HepG2 (cell line): Measurements from ENCODE around the gene PDCL3. TPM values are rescaled to one million over a fixed set of nuclear protein-coding genes. Genes with fewer than 3 reads are reported as not detected.

Source experiments
- CENPT ChIP-seq: sonication (generic); formaldehyde crosslinking; IDR thresholded peaks from 2 replicates; pipeline ENCODE4 v1.8.0; 2022; ENCODE audit warnings: low read depth, mild to moderate bottlenecking, moderate library complexity, missing genetic modification reagents
- HMG20B ChIP-seq: conservative IDR thresholded peaks from 2 replicates; pipeline ENCODE4 v1.6.1; 2016; ENCODE audit warnings: missing genetic modification reagents, missing compliant biosample characterization
- NFE2L1 ChIP-seq: sonication (generic); formaldehyde crosslinking; IDR thresholded peaks from 2 replicates; pipeline ENCODE4 v1.4.0; 2020; ENCODE audit warnings: missing genetic modification reagents, mild to moderate bottlenecking, borderline replicate concordance
- PCBP2 ChIP-seq: fragments of 200-400 bp; formaldehyde crosslinking; optimal IDR thresholded peaks from 2 replicates; pipeline ENCODE3; 2018; ENCODE audit warnings: low read length, low read depth; ENCODE audit not compliant: poor library complexity, severe bottlenecking
- PRMT3 ChIP-seq: sonication (generic); formaldehyde crosslinking; IDR thresholded peaks from 2 replicates; pipeline ENCODE4 v1.8.1; 2022; ENCODE audit warnings: low read depth, mild to moderate bottlenecking, moderate library complexity, missing genetic modification reagents, borderline replicate concordance
- THYN1 ChIP-seq: sonication (generic); formaldehyde crosslinking; IDR thresholded peaks from 2 replicates; pipeline ENCODE4 v1.8.1; 2023; ENCODE audit warnings: low read depth, mild to moderate bottlenecking, moderate library complexity, missing genetic modification reagents, borderline replicate concordance
- ZKSCAN5 ChIP-seq: sonication (generic); formaldehyde crosslinking; IDR thresholded peaks from 2 replicates; pipeline ENCODE4 v1.5.1; 2020; ENCODE audit warnings: mild to moderate bottlenecking, missing genetic modification reagents
- ZNF317 ChIP-seq: sonication (generic); formaldehyde crosslinking; IDR thresholded peaks from 2 replicates; pipeline ENCODE4 v1.5.0; 2020; ENCODE audit warnings: mild to moderate bottlenecking, missing genetic modification reagents
- ZNF383 ChIP-seq: sonication (generic); formaldehyde crosslinking; IDR thresholded peaks from 2 replicates; pipeline ENCODE4 v1.4.0; 2020; ENCODE audit warnings: missing genetic modification reagents, mild to moderate bottlenecking, borderline replicate concordance
- ZNF44 ChIP-seq: sonication (generic); formaldehyde crosslinking; IDR thresholded peaks from 2 replicates; pipeline ENCODE4 v1.5.1; 2020; ENCODE audit warnings: mild to moderate bottlenecking, missing genetic modification reagents
- ZNF564 ChIP-seq: sonication (generic); formaldehyde crosslinking; IDR thresholded peaks from 2 replicates; pipeline ENCODE4 v1.8.1; 2023; ENCODE audit warnings: mild to moderate bottlenecking, missing genetic modification reagents
- ZNF589 ChIP-seq: sonication (generic); formaldehyde crosslinking; conservative IDR thresholded peaks from 2 replicates; pipeline ENCODE4 v1.8.0; 2022; ENCODE audit warnings: mild to moderate bottlenecking, moderate library complexity, missing genetic modification reagents
- ZNF607 ChIP-seq: sonication (generic); formaldehyde crosslinking; IDR thresholded peaks from 2 replicates; pipeline ENCODE4 v1.5.1; 2020; ENCODE audit warnings: missing genetic modification reagents, mild to moderate bottlenecking, borderline replicate concordance
- ZNF749 ChIP-seq: sonication (generic); formaldehyde crosslinking; IDR thresholded peaks from 2 replicates; pipeline ENCODE4 v1.8.0; 2022; ENCODE audit warnings: mild to moderate bottlenecking, missing genetic modification reagents, moderate library complexity, borderline replicate concordance
- polyA plus RNA-seq, 8 experiments: library from polyadenylated mRNA; depleted of rRNA in 3 of 8; stranded (reverse) in 7 of 8; unstranded in 1 of 8; fragments of >200 nt; fragmentation: Illumina TruSeq in 4 of 8; extraction: Trizol in 4 of 8; gene quantifications; 2 replicates each; pipeline versions ENCODE4 v1.2.1 to v1.2.3, GENCODE V29; 2011 to 2016; ENCODE audit warnings: low read depth in 4 of 8, missing spikeins in 1 of 8, mixed read lengths in 1 of 8; ENCODE audit not compliant: insufficient read depth in 1 of 8
- total RNA-seq, 5 experiments: library from RNA; depleted of rRNA; stranded (reverse); fragments of >200 nt; fragmentation: Illumina TruSeq; extraction: Trizol; gene quantifications; 2 replicates each; pipeline ENCODE4 v1.2.3, GENCODE V29; 2016; ENCODE audit warnings: low read depth in 1 of 5
- TF ChIP-seq, protein P1 (sequence below): sonication (generic); formaldehyde crosslinking; IDR thresholded peaks from 2 replicates; pipeline ENCODE4 v1.8.1; 2022; ENCODE audit warnings: low read depth, mild to moderate bottlenecking, missing genetic modification reagents
- TF ChIP-seq, protein P2 (sequence below): IDR thresholded peaks from 2 replicates; pipeline ENCODE4 v1.6.1; 2016; ENCODE audit warnings: missing compliant biosample characterization, missing genetic modification reagents, borderline replicate concordance
- TF ChIP-seq, protein P3 (sequence below): sonication (generic); formaldehyde crosslinking; IDR thresholded peaks from 2 replicates; pipeline ENCODE4 v1.4.0; 2020; ENCODE audit warnings: missing genetic modification reagents, borderline replicate concordance
- TF ChIP-seq, protein P4 (sequence below): sonication (generic); formaldehyde crosslinking; conservative IDR thresholded peaks from 2 replicates; pipeline ENCODE4 v1.8.0; 2022; ENCODE audit warnings: low read depth, missing genetic modification reagents

The PDCL3 gene
- total and polyA plus RNA-seq, 2 of the 13 experiments (the other 11 are each of a cell fraction or from before 2014, with no cell fraction given): 14.4 to 24.4 TPM

GRCh38 chr2:100562613-100563406 lies at the start of gene PDCL3 (continued):
- TF ChIP-seq ZKSCAN5 (CRISPR knock-in tag): no peak
- peak; percentile 70; the same call in 1 of the 2 replicates for TF ChIP-seq ZNF383 (CRISPR knock-in tag)
- TF ChIP-seq, protein P1, sequence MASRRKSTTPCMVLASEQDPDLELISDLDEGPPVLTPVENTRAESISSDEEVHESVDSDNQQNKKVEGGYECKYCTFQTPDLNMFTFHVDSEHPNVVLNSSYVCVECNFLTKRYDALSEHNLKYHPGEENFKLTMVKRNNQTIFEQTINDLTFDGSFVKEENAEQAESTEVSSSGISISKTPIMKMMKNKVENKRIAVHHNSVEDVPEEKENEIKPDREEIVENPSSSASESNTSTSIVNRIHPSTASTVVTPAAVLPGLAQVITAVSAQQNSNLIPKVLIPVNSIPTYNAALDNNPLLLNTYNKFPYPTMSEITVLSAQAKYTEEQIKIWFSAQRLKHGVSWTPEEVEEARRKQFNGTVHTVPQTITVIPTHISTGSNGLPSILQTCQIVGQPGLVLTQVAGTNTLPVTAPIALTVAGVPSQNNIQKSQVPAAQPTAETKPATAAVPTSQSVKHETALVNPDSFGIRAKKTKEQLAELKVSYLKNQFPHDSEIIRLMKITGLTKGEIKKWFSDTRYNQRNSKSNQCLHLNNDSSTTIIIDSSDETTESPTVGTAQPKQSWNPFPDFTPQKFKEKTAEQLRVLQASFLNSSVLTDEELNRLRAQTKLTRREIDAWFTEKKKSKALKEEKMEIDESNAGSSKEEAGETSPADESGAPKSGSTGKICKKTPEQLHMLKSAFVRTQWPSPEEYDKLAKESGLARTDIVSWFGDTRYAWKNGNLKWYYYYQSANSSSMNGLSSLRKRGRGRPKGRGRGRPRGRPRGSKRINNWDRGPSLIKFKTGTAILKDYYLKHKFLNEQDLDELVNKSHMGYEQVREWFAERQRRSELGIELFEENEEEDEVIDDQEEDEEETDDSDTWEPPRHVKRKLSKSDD (CRISPR knock-in tag): no peak; the same call in 1 of the 2 replicates
- TF ChIP-seq, protein P2, sequence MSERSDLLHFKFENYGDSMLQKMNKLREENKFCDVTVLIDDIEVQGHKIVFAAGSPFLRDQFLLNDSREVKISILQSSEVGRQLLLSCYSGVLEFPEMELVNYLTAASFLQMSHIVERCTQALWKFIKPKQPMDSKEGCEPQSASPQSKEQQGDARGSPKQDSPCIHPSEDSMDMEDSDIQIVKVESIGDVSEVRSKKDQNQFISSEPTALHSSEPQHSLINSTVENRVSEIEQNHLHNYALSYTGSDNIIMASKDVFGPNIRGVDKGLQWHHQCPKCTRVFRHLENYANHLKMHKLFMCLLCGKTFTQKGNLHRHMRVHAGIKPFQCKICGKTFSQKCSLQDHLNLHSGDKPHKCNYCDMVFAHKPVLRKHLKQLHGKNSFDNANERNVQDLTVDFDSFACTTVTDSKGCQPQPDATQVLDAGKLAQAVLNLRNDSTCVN (CRISPR knock-in tag): peak; percentile 72; the same call in 1 of the 2 replicates
- peak; percentile 99 for TF ChIP-seq ZNF607 (CRISPR knock-in tag)
- no peak for TF ChIP-seq PRMT3 (CRISPR knock-in tag)
- peak; percentile 83 for TF ChIP-seq ZNF564 (CRISPR knock-in tag)
- TF ChIP-seq HMG20B (CRISPR knock-in tag): no peak; the same call in 1 of the 2 replicates
- no peak for TF ChIP-seq ZNF317
- peak; percentile 86; the same call in 1 of the 2 replicates for TF ChIP-seq ZNF589 (CRISPR knock-in tag)
- TF ChIP-seq, protein P3, sequence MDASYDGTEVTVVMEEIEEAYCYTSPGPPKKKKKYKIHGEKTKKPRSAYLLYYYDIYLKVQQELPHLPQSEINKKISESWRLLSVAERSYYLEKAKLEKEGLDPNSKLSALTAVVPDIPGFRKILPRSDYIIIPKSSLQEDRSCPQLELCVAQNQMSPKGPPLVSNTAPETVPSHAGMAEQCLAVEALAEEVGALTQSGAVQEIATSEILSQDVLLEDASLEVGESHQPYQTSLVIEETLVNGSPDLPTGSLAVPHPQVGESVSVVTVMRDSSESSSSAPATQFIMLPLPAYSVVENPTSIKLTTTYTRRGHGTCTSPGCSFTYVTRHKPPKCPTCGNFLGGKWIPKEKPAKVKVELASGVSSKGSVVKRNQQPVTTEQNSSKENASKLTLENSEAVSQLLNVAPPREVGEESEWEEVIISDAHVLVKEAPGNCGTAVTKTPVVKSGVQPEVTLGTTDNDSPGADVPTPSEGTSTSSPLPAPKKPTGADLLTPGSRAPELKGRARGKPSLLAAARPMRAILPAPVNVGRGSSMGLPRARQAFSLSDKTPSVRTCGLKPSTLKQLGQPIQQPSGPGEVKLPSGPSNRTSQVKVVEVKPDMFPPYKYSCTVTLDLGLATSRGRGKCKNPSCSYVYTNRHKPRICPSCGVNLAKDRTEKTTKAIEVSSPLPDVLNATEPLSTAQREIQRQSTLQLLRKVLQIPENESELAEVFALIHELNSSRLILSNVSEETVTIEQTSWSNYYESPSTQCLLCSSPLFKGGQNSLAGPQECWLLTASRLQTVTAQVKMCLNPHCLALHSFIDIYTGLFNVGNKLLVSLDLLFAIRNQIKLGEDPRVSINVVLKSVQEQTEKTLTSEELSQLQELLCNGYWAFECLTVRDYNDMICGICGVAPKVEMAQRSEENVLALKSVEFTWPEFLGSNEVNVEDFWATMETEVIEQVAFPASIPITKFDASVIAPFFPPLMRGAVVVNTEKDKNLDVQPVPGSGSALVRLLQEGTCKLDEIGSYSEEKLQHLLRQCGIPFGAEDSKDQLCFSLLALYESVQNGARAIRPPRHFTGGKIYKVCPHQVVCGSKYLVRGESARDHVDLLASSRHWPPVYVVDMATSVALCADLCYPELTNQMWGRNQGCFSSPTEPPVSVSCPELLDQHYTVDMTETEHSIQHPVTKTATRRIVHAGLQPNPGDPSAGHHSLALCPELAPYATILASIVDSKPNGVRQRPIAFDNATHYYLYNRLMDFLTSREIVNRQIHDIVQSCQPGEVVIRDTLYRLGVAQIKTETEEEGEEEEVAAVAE (CRISPR knock-in tag): no peak
- TF ChIP-seq ZNF749 (CRISPR knock-in tag): 0 out of 2 replicates have a peak, but pooled peaks have one; percentile 56
- no peak for TF ChIP-seq CENPT (CRISPR knock-in tag)
- TF ChIP-seq, protein P4, sequence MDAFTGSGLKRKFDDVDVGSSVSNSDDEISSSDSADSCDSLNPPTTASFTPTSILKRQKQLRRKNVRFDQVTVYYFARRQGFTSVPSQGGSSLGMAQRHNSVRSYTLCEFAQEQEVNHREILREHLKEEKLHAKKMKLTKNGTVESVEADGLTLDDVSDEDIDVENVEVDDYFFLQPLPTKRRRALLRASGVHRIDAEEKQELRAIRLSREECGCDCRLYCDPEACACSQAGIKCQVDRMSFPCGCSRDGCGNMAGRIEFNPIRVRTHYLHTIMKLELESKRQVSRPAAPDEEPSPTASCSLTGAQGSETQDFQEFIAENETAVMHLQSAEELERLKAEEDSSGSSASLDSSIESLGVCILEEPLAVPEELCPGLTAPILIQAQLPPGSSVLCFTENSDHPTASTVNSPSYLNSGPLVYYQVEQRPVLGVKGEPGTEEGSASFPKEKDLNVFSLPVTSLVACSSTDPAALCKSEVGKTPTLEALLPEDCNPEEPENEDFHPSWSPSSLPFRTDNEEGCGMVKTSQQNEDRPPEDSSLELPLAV (CRISPR knock-in tag): no peak
- no peak for TF ChIP-seq THYN1 (CRISPR knock-in tag)
- no peak for TF ChIP-seq PCBP2
- TF ChIP-seq ZNF44 (CRISPR knock-in tag): peak; percentile 27; the same call in 1 of the 2 replicates
- no peak; the same call in 1 of the 2 replicates for TF ChIP-seq NFE2L1 (CRISPR knock-in tag)
